K562 (cell line): Measurements from ENCODE around the gene NDUFV2. TPM values are rescaled to one million over a fixed set of nuclear protein-coding genes. Genes with fewer than 3 reads are reported as not detected.

ENCODE experiments used
- ATAC-seq: fragments of 200-7000 bp; cut with Tn5 transposase; 3 replicates; pipeline ENCODE4 v1.9.1; 2020; ENCODE audit warnings: moderate library complexity
- BruUV-seq: library from RNA; stranded (reverse); fragments of 400-500 nt; replicated peaks from 2 replicates; lab custom pipeline; 2021; lab: Mats Ljungman, UMichigan
- CTCF ChIA-PET: fragments of 300-600 bp; formaldehyde crosslinking; extraction: SDS; loops from one replicate; lab custom pipeline; 2021; ENCODE audit warnings: low intra/inter-chr PET ratio; lab: Yijun Ruan, JAX
- POLR2A ChIA-PET: fragments of 300-600, 350-650 bp; sonication (Branson Sonifier 250); formaldehyde crosslinking; extraction: SDS; loops from one replicate; lab custom pipeline; 2021; ENCODE audit warnings: antibody characterized with exemption, inconsistent platforms; lab: Yijun Ruan, JAX
- DNase-seq, 4 experiments: peaks; one replicate each; pipeline versions ENCODE4 v3.0.0 to v3.0.0-alpha.2; 2011 to 2018; ENCODE audit warnings: low spot score in 3 of 4, mixed read lengths in 3 of 4; ENCODE audit errors: extremely low read depth in 1 of 4
- FAIRE-seq: peaks from 2 replicates; lab custom pipeline; 2011; peaks lifted over from hg19 to GRCh38; lab: Jason Lieb, UNC
- H2AFZ ChIP-seq: 2 replicates; pipeline ENCODE4 v1.6.0; 2011; ENCODE audit warnings: low read depth, low read length, control low read depth, inconsistent platforms
- H3K27ac ChIP-seq: fragments of 200-600 bp; 3 replicates; pipeline ENCODE4 v1.8.0; 2011; ENCODE audit warnings: low read depth, mild to moderate bottlenecking, control low read depth, inconsistent platforms, low read length, moderate library complexity, mixed read lengths; ENCODE audit errors: extremely low read depth
- H3K27me3 ChIP-seq, 2 experiments: fragments of 300-600 bp in 1 of 2; 2 replicates in 1 of 2; 3 replicates in 1 of 2; pipeline versions ENCODE4 v1.6.0 to v1.8.0; 2011; ENCODE audit warnings: inconsistent platforms in 2 of 2, low read length in 2 of 2, mild to moderate bottlenecking in 1 of 2, mixed read lengths in 1 of 2, moderate library complexity in 1 of 2; ENCODE audit not compliant: control insufficient read depth in 2 of 2, insufficient read depth in 2 of 2
- H3K36me3 ChIP-seq: fragments of 300-600 bp; 3 replicates; pipeline ENCODE4 v1.8.0; 2011; ENCODE audit warnings: mild to moderate bottlenecking, low read length, inconsistent platforms; ENCODE audit not compliant: control insufficient read depth, insufficient read depth
- H3K4me1 ChIP-seq, 2 experiments: fragments of 200-600 bp in 1 of 2; replicated peaks in 1 of 2; 2 replicates in 1 of 2; 3 replicates in 1 of 2; pipeline versions ENCODE4 v1.5.1 to v1.8.0; 2011; ENCODE audit warnings: inconsistent platforms in 2 of 2, low read length in 2 of 2, mild to moderate bottlenecking in 1 of 2, mixed read lengths in 1 of 2, moderate library complexity in 1 of 2; ENCODE audit not compliant: control insufficient read depth in 2 of 2, insufficient read depth in 2 of 2
- H3K4me2 ChIP-seq: 2 replicates; pipeline ENCODE4 v1.6.1; 2011; ENCODE audit warnings: low read length, control low read depth, inconsistent platforms, mixed read lengths; ENCODE audit not compliant: insufficient read depth
- H3K4me3 ChIP-seq: fragments of 200-600 bp; sonication (generic), shearing (Covaris generic); 2 replicates; pipeline ENCODE4 v1.5.1; 2016; ENCODE audit warnings: control low read depth, inconsistent platforms
- H3K79me2 ChIP-seq: fragments of 200-600 bp; 3 replicates; pipeline ENCODE4 v1.8.0; 2011; ENCODE audit warnings: low read length, inconsistent platforms; ENCODE audit not compliant: control insufficient read depth, insufficient read depth
- H3K9ac ChIP-seq, 2 experiments: 2 replicates each; pipeline versions ENCODE4 v1.6.0 to v1.6.1; 2011; ENCODE audit warnings: low read depth in 2 of 2, low read length in 2 of 2, control low read depth in 1 of 2, inconsistent platforms in 1 of 2, mild to moderate bottlenecking in 1 of 2, mixed read lengths in 1 of 2; ENCODE audit not compliant: insufficient read depth in 1 of 2
- H3K9me1 ChIP-seq: one replicate; pipeline ENCODE4 v1.6.0; 2011; ENCODE audit warnings: inconsistent platforms, mild to moderate bottlenecking, low read length, moderate library complexity; ENCODE audit not compliant: control insufficient read depth, insufficient read depth
- H3K9me3 ChIP-seq: replicated peaks from 2 replicates; pipeline ENCODE4 v1.5.1; 2011; ENCODE audit warnings: low read depth, low read length, inconsistent platforms; ENCODE audit not compliant: control insufficient read depth, insufficient read depth
- H4K20me1 ChIP-seq: replicated peaks from 2 replicates; pipeline ENCODE4 v1.6.1; 2011; ENCODE audit warnings: low read length, inconsistent platforms, mixed read lengths; ENCODE audit not compliant: control insufficient read depth, insufficient read depth
- BCOR ChIP-seq: fragments of 450-650 bp; IDR thresholded peaks from 2 replicates; pipeline ENCODE4 v1.6.1; 2016
- CBX8 ChIP-seq: fragments of 200-600 bp; sonication (generic); IDR thresholded peaks from 2 replicates; pipeline ENCODE4 v1.6.1; 2012; ENCODE audit warnings: borderline replicate concordance, mixed run types, low read depth, mild to moderate bottlenecking, moderate library complexity, mixed read lengths, low read length, control low read depth, inconsistent platforms; ENCODE audit not compliant: poor library complexity, severe bottlenecking; ENCODE audit errors: extremely low read depth
- RUNX1 ChIP-seq: sonication (generic); IDR thresholded peaks from 2 replicates; pipeline ENCODE4 v1.6.1; 2016; ENCODE audit warnings: antibody characterized with exemption, low read depth
- ZNF239 ChIP-seq: fragments of 250-450 bp; sonication (Bioruptor Pico); IDR thresholded peaks from 2 replicates; pipeline ENCODE4 v1.4.0; 2020; ENCODE audit warnings: mild to moderate bottlenecking
- ZNF764 ChIP-seq: fragments of 250-450 bp; sonication (Bioruptor Pico); IDR thresholded peaks from 2 replicates; pipeline ENCODE4 v1.4.0; 2020; ENCODE audit warnings: low read depth, mild to moderate bottlenecking, moderate library complexity
- ZNF830 ChIP-seq: fragments of 250-450 bp; sonication (Bioruptor Pico); IDR thresholded peaks from 2 replicates; pipeline ENCODE4 v1.5.0; 2021; ENCODE audit warnings: mild to moderate bottlenecking
- WGBS: fragments of 100-300 bp; shearing (Covaris generic); methylation state at CpG from one replicate; pipeline ENCODE4 v1.1.6; 2016; ENCODE audit warnings: low coverage, mixed read lengths; ENCODE audit not compliant: insufficient coverage; ENCODE audit errors: missing lambda C conversion rate; 5-methylcytosine and 5-hydroxymethylcytosine counted together
- in situ Hi-C: fragments of 300-500 bp; cut with MboI; formaldehyde crosslinking; loops from 4 replicates; pipeline ENCODE4 v1.15.0; 2018; ENCODE audit warnings: inconsistent platforms, mixed read lengths
- intact Hi-C: fragments of 100-400 bp; cut with micrococcal nuclease; formaldehyde crosslinking; loops from 2 replicates; pipeline ENCODE4 v1.14.2; 2022
- polyA plus RNA-seq, 8 experiments: library from polyadenylated mRNA; depleted of rRNA in 4 of 8; stranded (reverse) in 5 of 8; unstranded in 3 of 8; fragments of >200 nt; fragmentation: Nextera tagmentation in 2 of 8; fragmentation: Illumina TruSeq in 1 of 8; extraction: Ambion mirVana in 2 of 8; extraction: Trizol in 1 of 8; gene quantifications; 2 replicates each; pipeline versions ENCODE4 v1.2.1 to v1.2.3, GENCODE V29; 2011 to 2014; ENCODE audit warnings: inconsistent platforms in 1 of 8, missing spikeins in 1 of 8
- total RNA-seq, 7 experiments: library from RNA; depleted of rRNA in 6 of 7; stranded (reverse); fragments of >200 nt in 6 of 7; fragmentation: Illumina TruSeq in 2 of 7; extraction: Trizol in 2 of 7; gene quantifications; 2 replicates each; pipeline versions ENCODE4 v1.2.1 to v1.2.3, GENCODE V29; 2011 to 2021; ENCODE audit warnings: low replicate concordance in 1 of 7
- TF ChIP-seq, protein P1 (sequence below): fragments of 250-450 bp; sonication (Bioruptor Pico); IDR thresholded peaks from 2 replicates; pipeline ENCODE4 v1.8.0; 2022; ENCODE audit warnings: moderate library complexity, mild to moderate bottlenecking, inconsistent platforms

Gene NDUFV2
- total and polyA plus RNA-seq, 9 of the 15 experiments (the other 6 are each of a cell fraction or from before 2014, with no cell fraction given): 213 to 550 (median 384) TPM

DNA sequence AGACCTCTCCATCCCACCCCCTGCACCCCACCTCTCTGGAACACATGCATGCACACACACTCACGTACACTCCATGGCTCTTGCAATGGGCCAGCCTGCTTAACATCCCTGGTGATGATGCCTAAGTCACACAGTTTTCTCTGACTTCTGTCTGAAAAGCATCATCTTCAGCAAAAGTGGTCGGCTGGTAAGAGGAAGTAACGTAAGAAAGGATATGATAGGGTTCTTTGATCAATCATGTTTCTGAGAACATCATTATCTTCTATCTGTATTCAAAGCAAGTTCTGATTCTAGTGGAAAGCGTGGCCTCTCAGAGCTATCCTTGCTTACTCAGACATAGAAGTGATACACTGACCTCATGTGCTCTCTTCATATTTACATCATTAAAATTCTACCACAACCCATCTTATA lies 11.4 kb upstream of the NDUFV2 start:
- 51% methylated on average over 4 of the region's 4 CpGs for WGBS
- Histone ChIP-seq H3K36me3 (no peaks in the 10 kb centered on the region), H3K4me1 (peaks cover 3 to 21% of the 10 kb centered on the region in 2 experiments; a peak in 4 of 5 replicates), H3K9ac (no peak overlapping the region), H3K79me2 (no peaks in the 10 kb centered on the region), H3K9me1 (peaks cover 5% of the 10 kb centered on the region), H3K4me3 (no peak overlapping the region), H3K9me3 (no peaks in the 10 kb centered on the region), H2AFZ (peak overlapping the region; percentile 0; the same call in 1 of the 2 replicates), H3K4me2 (no peak overlapping the region), H3K27me3 (no peaks in the 10 kb centered on the region), H3K27ac (no peak overlapping the region), H4K20me1 (no peaks in the 10 kb centered on the region)
- TF ChIP-seq, protein P1, sequence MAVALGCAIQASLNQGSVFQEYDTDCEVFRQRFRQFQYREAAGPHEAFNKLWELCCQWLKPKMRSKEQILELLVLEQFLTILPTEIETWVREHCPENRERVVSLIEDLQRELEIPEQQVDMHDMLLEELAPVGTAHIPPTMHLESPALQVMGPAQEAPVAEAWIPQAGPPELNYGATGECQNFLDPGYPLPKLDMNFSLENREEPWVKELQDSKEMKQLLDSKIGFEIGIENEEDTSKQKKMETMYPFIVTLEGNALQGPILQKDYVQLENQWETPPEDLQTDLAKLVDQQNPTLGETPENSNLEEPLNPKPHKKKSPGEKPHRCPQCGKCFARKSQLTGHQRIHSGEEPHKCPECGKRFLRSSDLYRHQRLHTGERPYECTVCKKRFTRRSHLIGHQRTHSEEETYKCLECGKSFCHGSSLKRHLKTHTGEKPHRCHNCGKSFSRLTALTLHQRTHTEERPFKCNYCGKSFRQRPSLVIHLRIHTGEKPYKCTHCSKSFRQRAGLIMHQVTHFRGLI (CRISPR knock-in tag): no peak
- TF ChIP-seq BCOR (no peak), ZNF764 (CRISPR knock-in tag) (no peak), ZNF830 (no peak)
- ChIA-PET POLR2A (interaction anchor here (1.9 kb wide), 1 partner anchor 10 kb away, joined by 5 read pairs; no protein-coding TSS in a partner anchor), CTCF (no interaction called here)
- intact Hi-C loops (no loop called here), in situ Hi-C loops (no loop called here)
- no TSS peak for BruUV-seq
- FAIRE-seq (no peak), ATAC-seq (no peak), DNase-seq (no peak)

DNA sequence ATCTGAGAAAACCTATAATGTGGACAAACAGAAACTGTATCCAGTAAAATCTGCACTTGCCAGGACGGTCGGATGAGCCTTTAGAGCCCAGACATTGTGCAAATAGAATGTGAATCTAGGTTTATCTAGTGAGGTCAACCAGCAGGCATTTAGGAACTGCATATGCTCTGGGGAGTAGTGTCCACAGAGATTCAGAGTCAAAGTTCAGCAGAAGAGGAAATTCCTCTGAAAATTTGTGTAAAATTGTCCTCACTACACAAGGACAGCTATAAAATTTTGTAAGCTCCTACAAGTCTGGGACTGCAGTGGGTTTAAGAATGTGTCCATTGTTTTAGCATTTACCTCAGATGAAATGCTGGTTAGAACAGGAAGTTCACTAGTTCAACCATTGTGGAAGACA lies 9.8 kb upstream of the NDUFV2 start:
- H3K79me2 ChIP-seq: no peaks in the 10 kb centered on the region
- 0 out of 2 replicates have a peak overlapping the region, but pooled peaks have one; percentile 5 for H2AFZ ChIP-seq
- no peak overlapping the region for H3K27ac ChIP-seq
- no peak for TF ChIP-seq CBX8
- no peak for TF ChIP-seq RUNX1
- no peak for TF ChIP-seq ZNF239 (CRISPR knock-in tag)
- in situ Hi-C loops: no loop called here
- H3K4me1 ChIP-seq: peaks cover 3 to 21% of the 10 kb centered on the region in 2 experiments; a peak in 4 of 5 replicates
- no peaks in the 10 kb centered on the region for H4K20me1 ChIP-seq
- no peaks in the 10 kb centered on the region for H3K36me3 ChIP-seq
- POLR2A ChIA-PET: no interaction called here
- ATAC-seq: no peak
- no TSS peak for BruUV-seq
- DNase-seq: no peak
- CTCF ChIA-PET: interaction anchor here (0.6 kb wide), 1 partner anchor 40 kb away, joined by 3 read pairs; no protein-coding TSS in a partner anchor
- H3K27me3 ChIP-seq: no peaks in the 10 kb centered on the region
- H3K9me1 ChIP-seq: peaks cover 5% of the 10 kb centered on the region
- intact Hi-C loops: no loop called here
- FAIRE-seq: no peak
- 74% methylated on average over 2 of the region's 2 CpGs for WGBS
- no peak overlapping the region for H3K4me2 ChIP-seq
- H3K4me3 ChIP-seq: no peak overlapping the region
- H3K9ac ChIP-seq: no peak overlapping the region
- H3K9me3 ChIP-seq: no peaks in the 10 kb centered on the region
